Fibroblast of lung (primary cell): ENCODE data around the gene RPRM. TPM values are rescaled to one million over a fixed set of nuclear protein-coding genes. Genes with fewer than 3 reads are reported as not detected.
A peak's percentile ranks its signal among the peaks of the same experiment; 100 is the strongest.

Source experiments
- DNase-seq, 2 donors: peaks; one replicate each; pipeline versions ENCODE4 v3.0.0 to v3.0.0-alpha.2; 2010; ENCODE audit warnings: low read depth in 2 of 2
- H2AFZ ChIP-seq: 2 replicates; pipeline ENCODE4 v1.5.1; 2012; ENCODE audit warnings: low read length, control low read depth, inconsistent platforms
- H3K27ac ChIP-seq: 2 replicates; pipeline ENCODE4 v1.5.1; 2011; ENCODE audit warnings: low read length, control low read depth; ENCODE audit not compliant: insufficient read depth
- H3K27me3 ChIP-seq: 2 replicates; pipeline ENCODE4 v1.5.1; 2011; ENCODE audit warnings: mild to moderate bottlenecking, low read length; ENCODE audit not compliant: control insufficient read depth, insufficient read depth
- H3K36me3 ChIP-seq: 2 replicates; pipeline ENCODE4 v1.5.1; 2011; ENCODE audit warnings: low read length; ENCODE audit not compliant: control insufficient read depth, insufficient read depth
- H3K4me1 ChIP-seq: 2 replicates; pipeline ENCODE4 v1.5.1; 2011; ENCODE audit warnings: low read length; ENCODE audit not compliant: control insufficient read depth, insufficient read depth; ENCODE audit errors: extremely low read depth
- H3K4me2 ChIP-seq: 2 replicates; pipeline ENCODE4 v1.5.1; 2011; ENCODE audit warnings: low read length, control low read depth; ENCODE audit not compliant: insufficient read depth; ENCODE audit errors: extremely low read depth
- H3K4me3 ChIP-seq, 4 experiments: fragments of 200-600 bp in 1 of 4; sonication (generic) in 1 of 4; replicated peaks in 1 of 4; 2 replicates each; pipeline ENCODE4 v1.5.1; 2011 to 2016; ENCODE audit warnings: low read length in 4 of 4, low read depth in 3 of 4, mild to moderate bottlenecking in 3 of 4, control low read depth in 2 of 4, inconsistent platforms in 1 of 4, mixed read lengths in 1 of 4; ENCODE audit not compliant: insufficient read depth in 1 of 4; ENCODE audit errors: control extremely low read depth in 1 of 4
- H3K79me2 ChIP-seq: 2 replicates; pipeline ENCODE4 v1.5.1; 2012; ENCODE audit warnings: mild to moderate bottlenecking, low read length, inconsistent platforms; ENCODE audit not compliant: control insufficient read depth, insufficient read depth
- H3K9ac ChIP-seq: 2 replicates; pipeline ENCODE4 v1.5.1; 2011; ENCODE audit warnings: mild to moderate bottlenecking, low read length, control low read depth; ENCODE audit not compliant: insufficient read depth
- H3K9me3 ChIP-seq: 2 replicates; pipeline ENCODE4 v1.5.1; 2012; ENCODE audit warnings: low read depth, low read length; ENCODE audit not compliant: control insufficient read depth, insufficient read depth
- H4K20me1 ChIP-seq: 2 replicates; pipeline ENCODE4 v1.5.1; 2011; ENCODE audit warnings: low read length; ENCODE audit not compliant: control insufficient read depth, insufficient read depth; ENCODE audit errors: extremely low read depth
- CTCF ChIP-seq, 2 donors: IDR thresholded peaks in 1 of 2; conservative IDR thresholded peaks in 1 of 2; 1 replicate in 1 of 2; 2 replicates in 1 of 2; pipeline ENCODE4 v1.5.1; 2011 to 2012; ENCODE audit warnings: low read length in 2 of 2, control low read depth in 1 of 2, inconsistent platforms in 1 of 2, low read depth in 1 of 2, mild to moderate bottlenecking in 1 of 2
- EZH2 ChIP-seq: IDR thresholded peaks from 2 replicates; pipeline ENCODE4 v1.5.1; 2012; ENCODE audit warnings: low read length, control low read depth, mild to moderate bottlenecking; ENCODE audit errors: missing control alignments
- polyA plus RNA-seq, 2 donors: library from polyadenylated mRNA; depleted of rRNA in 1 of 2; stranded (reverse) in 1 of 2; unstranded in 1 of 2; fragments of >200 nt; gene quantifications; 2 replicates each; pipeline ENCODE4 v1.2.1, GENCODE V29; 2011 to 2012; ENCODE audit warnings: missing spikeins in 1 of 2
- total RNA-seq: library from RNA; depleted of rRNA; stranded (reverse); fragments of >200 nt; gene quantifications from 2 replicates; pipeline ENCODE4 v1.2.1, GENCODE V29; 2014

Gene RPRM
- total and polyA plus RNA-seq, 2 donors (not counting 1 experiment from before 2014, with no cell fraction given): not detected

- H3K79me2 ChIP-seq: no peaks in the 10 kb centered on the region
- H4K20me1 ChIP-seq: no peaks in the 10 kb centered on the region
- peaks cover 4% of the 10 kb centered on the region for H3K4me1 ChIP-seq
- peak overlapping the region; percentile 9 for H3K4me2 ChIP-seq
- H3K9ac ChIP-seq: no peak overlapping the region
- H3K27ac ChIP-seq: no peak overlapping the region
- H3K9me3 ChIP-seq: no peaks in the 10 kb centered on the region
- H3K4me3 ChIP-seq: peak overlapping the region in 1 of 4 experiments; percentile 54
- peak; percentile 26 for TF ChIP-seq EZH2
- no peak for TF ChIP-seq CTCF (conservative IDR thresholded peaks at IDR 0.05 in 1 of 2, IDR thresholded peaks at IDR 0.05 in 1 of 2; ENCODE audit: low read depth in 1 of 2, low read length in 2 of 2)
- DNase-seq: no peak
- peak overlapping the region; percentile 71 for H2AFZ ChIP-seq
- H3K36me3 ChIP-seq: no peaks in the 10 kb centered on the region
- peaks cover 13% of the 10 kb centered on the region for H3K27me3 ChIP-seq
These were observed 800 bp downstream of the RPRM start for GRCh38 chr2:153477636-153478288.

GRCh38 chr2:153476816-153477635 lies 1.5 kb downstream of the RPRM start:
- Histone ChIP-seq H3K9me3 (no peaks in the 10 kb centered on the region), H3K9ac (no peak overlapping the region), H3K4me3 (no peak overlapping the region), H3K27me3 (peaks cover 13% of the 10 kb centered on the region), H3K79me2 (no peaks in the 10 kb centered on the region), H3K27ac (no peak overlapping the region), H3K36me3 (no peaks in the 10 kb centered on the region), H4K20me1 (no peaks in the 10 kb centered on the region), H3K4me1 (peaks cover 4% of the 10 kb centered on the region), H3K4me2 (no peak overlapping the region), H2AFZ (no peak overlapping the region)
- no peak for DNase-seq
- TF ChIP-seq CTCF (conservative IDR thresholded peaks at IDR 0.05 in 1 of 2, IDR thresholded peaks at IDR 0.05 in 1 of 2; ENCODE audit: low read depth in 1 of 2, low read length in 2 of 2): no peak
- TF ChIP-seq EZH2: no peak

- no peaks in the 10 kb centered on the region for H4K20me1 ChIP-seq
- H2AFZ ChIP-seq: no peak overlapping the region
- H3K4me3 ChIP-seq: no peak overlapping the region
- peaks cover 13% of the 10 kb centered on the region for H3K27me3 ChIP-seq
- no peak for DNase-seq
- H3K4me1 ChIP-seq: peaks cover 4% of the 10 kb centered on the region
- TF ChIP-seq CTCF (conservative IDR thresholded peaks at IDR 0.05 in 1 of 2, IDR thresholded peaks at IDR 0.05 in 1 of 2; ENCODE audit: low read depth in 1 of 2, low read length in 2 of 2) (no peak), EZH2 (no peak)
- H3K9ac ChIP-seq: no peak overlapping the region
- no peaks in the 10 kb centered on the region for H3K79me2 ChIP-seq
- H3K27ac ChIP-seq: no peak overlapping the region
- H3K4me2 ChIP-seq: no peak overlapping the region
- H3K36me3 ChIP-seq: no peaks in the 10 kb centered on the region
- H3K9me3 ChIP-seq: no peaks in the 10 kb centered on the region
These were observed 2.1 kb downstream of the RPRM start for GRCh38 chr2:153476491-153476815.
